Stimulated activated CD4-positive, alpha-beta T cell treated with anti-CD3 and anti-CD28 coated beads, Interleukin-1b, Interleukin-23, amount 100 ng/mL, for 48 hours (primary cell): Measurements from ENCODE around the gene UBA52.
"Not testable (repeated sequence)": the region's sequence is repeated elsewhere in the genome, so short reads cannot be mapped to it uniquely, and the experiment has no call there.

ENCODE experiments used
- DNase-seq: peaks from one replicate; pipeline ENCODE4 v3.0.0-alpha.2; 2020

Gene UBA52

DNA sequence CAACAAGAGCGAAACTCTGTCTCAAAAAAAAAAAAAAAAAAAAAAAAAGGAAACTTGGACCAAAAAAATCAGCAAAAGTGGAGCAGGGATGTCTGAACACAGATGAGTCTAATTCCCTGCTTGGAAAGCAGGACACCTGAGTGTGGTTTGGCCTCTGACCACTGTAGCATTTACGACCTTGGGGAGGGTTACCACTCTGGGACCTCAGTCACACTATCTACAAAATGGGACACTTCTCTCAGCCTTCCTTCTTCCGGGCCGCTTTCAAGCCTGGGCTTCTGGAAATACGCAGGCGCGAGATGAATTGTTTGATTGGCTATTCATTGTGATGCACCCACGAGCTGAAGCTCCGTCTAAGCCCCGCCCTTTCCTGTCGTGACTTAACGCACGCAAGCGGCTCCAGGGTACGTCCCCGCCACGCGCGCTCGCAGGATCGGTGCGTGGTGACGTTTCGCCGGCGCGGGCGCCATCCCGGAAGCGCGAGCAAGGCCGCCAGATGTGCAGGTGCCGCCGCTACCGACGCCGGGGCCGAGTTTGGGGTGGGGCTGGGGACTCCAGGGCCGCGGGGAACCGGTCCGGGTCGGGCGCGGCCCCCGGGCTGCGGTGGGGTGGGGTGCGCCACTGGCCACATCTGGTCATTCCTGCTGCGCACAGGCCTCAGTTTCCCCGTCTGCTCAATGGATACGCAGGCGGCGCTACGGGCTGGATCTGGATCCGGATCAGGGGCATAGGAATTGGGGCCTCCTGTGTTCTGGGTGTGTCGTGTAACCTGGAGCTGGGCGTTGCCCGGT is 14.1 kb upstream of the UBA52 start, which contains the start of gene KXD1:
KXD1 (plus strand) TSS at position 460 of the 791 bp plus-strand sequence. CDS start 4,187 bp downstream, outside the sequence.
- peak; percentile 99 for DNase-seq

- DNase-seq = no peak
Observed at GRCh38 chr19:18558202-18558555, 13.5 kb upstream of the UBA52 start.

- DNase-seq = no peak
Observed at GRCh38 chr19:18558604-18559003, 13.1 kb upstream of the UBA52 start.

DNA sequence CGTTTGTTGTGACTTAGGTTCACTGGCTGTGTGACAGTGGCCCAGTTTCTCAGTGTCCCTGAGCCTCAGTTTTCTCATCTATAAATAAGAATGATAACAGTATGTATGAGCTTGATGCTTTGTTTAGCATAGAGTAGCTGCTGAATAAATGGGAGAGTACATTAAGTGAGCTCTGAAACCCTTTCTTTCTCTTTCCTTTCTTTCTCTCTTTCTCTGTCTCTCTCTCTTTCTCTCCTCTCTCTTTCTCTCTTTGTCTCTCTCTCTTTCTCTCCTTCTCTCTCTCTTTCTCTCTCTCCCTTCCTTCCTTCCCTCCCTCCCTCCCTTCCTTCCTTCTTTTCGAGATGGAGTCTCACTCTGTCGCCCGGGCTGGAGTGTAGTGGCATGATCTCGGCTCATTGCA is 12.0 kb upstream of the UBA52 start:
- no peak for DNase-seq

- DNase-seq = no peak
Observed at GRCh38 chr19:18562086-18562485, 9.6 kb upstream of the UBA52 start.

DNA sequence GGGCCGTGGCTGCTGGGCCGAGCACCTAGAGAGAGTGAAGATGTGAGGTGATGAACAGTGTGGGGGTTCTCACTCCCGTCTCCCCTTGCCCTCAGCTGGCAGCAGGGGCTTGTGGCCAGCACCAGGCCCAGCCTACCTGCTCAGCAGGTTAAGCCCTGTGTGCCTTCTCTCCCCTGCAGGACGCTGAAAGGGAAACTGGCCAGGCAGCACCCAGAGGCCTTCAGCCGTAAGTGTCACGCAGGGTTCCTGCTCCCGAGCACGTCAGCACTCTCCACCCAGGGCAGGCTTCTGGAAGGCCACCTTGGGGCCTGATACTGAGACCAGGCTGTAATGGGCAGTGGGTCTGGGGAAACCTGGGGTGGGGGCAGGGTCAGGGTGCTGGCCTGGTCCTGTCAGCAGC is 4.7 kb upstream of the UBA52 start:
- DNase-seq = no peak

DNA sequence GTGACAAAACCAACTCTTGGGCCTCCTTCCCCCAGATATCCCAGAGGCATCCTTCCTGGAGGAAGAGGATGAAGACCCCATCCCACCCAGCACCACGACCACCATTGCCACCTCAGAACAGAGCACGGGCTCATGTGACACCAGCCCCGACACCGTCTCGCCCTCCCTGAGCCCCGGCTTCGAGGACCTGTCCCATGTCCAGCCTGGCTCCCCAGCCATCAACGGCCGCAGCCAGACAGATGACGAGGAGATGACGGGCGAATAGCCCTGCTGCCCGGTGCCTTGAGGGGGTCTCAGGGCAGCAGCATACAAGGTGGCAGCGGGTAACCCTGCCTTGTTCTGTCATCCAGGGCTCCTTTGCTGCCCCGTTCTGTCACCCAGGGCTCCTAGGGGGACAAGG is 3.3 kb upstream of the UBA52 start:
- DNase-seq = no peak

DNA sequence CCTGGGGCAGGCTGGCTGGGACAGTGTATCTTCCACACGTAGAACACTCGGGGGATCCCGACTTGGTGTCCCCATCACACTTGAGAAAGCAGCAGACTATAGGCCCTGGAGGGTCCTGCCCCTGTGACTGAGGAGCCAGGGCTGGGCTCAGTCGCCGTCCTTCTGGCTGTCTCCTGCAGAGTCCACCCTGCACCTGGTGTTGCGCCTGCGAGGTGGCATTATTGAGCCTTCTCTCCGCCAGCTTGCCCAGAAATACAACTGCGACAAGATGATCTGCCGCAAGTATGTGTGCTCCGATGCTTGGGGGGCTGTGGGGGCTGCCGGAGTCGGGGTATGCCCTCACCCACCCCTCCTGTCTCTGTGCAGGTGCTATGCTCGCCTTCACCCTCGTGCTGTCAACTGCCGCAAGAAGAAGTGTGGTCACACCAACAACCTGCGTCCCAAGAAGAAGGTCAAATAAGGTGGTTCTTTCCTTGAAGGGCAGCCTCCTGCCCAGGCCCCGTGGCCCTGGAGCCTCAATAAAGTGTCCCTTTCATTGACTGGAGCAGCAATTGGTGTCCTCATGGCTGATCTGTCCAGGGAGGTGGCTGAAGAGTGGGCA is 3.1 kb downstream of the UBA52 start:
- no peak for DNase-seq

DNA sequence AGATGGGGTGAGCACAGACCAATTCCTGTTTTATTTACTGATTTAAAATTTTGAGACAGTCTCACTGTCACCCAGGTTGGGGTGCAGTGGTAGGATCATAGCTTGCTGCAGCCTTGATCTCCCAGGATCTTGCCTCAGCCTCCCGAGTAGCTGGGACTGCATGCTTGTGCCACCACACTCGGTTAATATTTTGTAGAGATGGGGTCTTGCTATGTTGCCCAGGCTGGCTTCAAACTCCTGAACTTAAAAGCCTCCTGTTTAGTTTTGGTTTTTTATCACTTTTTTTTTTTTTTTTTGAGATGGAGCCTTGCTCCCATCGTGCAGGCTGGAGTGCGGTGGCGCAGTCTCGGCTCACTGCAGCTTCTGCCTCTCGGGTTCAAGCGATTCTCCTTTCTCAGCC is 4.7 kb downstream of the UBA52 start:
- no peak for DNase-seq

GRCh38 chr19:18577365-18577914 is 5.8 kb downstream of the UBA52 start:
- no peak for DNase-seq

DNA sequence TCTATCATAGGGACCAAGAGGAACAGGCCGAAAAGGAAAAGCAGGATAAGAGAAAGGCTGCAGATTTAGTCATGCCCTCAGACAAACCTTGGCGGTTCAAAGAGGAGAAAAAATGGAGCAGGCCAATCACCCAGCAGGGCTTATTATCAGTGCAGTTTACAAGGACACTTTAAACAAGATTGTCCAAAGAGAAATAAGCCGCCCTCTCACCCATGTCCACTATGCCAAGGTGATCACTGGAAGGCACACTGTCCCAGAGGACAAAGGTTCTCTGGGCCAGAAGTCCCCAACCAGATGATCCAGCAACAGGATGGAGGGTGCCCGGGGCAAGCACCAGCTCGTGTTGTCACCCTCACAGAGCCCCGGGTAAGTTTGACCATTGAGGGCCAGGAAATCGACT is 8.7 kb downstream of the UBA52 start:
- no peak for DNase-seq

DNA sequence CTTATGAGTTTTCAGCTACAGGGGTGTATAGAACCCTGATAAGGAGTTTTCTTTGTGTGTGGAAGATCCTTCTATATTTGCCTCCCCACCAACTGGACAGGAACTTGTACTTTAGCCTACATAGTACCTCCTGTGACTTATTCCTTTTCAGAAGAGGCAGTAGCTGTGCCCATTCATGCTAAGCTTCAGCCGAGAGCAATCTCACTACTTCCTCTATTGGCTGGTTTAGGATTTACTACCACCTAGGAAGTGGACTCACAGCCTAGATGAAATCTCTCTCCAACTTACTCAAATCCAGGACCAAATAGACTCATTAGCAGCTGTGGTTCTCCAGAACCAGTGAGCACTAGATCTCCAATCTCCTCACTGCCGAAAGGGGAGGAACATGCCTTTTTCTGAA is 14.6 kb downstream of the UBA52 start:
- DNase-seq = no peak

DNA sequence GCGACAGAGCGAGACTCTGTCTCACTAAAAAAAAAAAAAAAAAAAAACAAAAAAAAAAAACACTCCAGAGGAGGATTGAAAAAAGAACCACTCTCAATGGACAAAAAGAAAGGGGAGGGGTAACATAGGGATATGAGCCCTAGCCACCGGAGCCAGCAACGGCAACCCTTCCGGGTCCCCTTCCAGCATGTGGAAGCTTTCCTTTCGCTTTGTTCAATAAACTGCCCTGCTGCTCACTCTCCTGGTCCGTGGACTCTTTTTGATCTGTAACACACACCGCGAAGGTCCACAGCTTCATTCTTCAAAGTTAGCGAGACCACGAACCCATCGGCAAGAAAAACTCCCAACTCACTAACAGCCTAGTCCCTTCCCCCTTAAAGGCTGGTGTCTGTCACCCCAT is 15.9 kb downstream of the UBA52 start:
- DNase-seq = no peak

DNA sequence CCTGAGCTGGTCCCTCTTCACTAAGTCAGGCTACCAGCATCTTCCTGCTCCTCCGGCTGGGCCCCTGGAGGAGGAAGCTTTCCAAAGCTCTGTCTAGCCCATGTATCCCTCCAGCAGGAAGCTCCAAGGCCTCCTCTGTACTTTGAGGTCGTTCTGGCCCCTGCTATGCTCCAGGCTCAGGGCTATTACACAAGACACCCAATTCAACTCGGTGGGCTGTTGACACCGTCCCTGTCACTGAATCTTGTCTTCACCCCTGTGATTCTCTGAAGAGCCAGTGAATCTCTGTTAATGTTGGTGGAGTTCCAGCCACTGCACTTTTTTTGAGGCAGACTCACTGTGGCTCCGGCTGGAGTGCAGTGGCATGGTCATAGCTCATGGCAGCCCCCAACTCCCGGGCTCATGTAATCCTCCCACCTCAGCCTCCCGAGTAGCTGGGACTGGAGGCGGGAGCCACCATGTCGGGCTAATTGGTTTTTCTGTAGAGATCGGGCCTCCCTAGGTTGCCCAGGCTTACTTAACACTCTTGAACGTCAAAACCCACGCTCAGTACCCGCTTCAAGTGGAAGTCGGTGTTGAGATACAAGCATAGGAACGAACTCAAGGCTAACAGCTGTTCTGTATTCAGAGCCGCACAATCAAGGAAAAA is 16.4 kb downstream of the UBA52 start:
- no peak for DNase-seq

- peak; percentile 87 for DNase-seq
Observed at GRCh38 chr19:18588611-18589379, 17.1 kb downstream of the UBA52 start, which contains the start of gene REX1BD. Gene REX1BD, plus strand, starts transcription at chr19:18588798. Its CDS starts 4 bp downstream, at chr19:18588802.

DNA sequence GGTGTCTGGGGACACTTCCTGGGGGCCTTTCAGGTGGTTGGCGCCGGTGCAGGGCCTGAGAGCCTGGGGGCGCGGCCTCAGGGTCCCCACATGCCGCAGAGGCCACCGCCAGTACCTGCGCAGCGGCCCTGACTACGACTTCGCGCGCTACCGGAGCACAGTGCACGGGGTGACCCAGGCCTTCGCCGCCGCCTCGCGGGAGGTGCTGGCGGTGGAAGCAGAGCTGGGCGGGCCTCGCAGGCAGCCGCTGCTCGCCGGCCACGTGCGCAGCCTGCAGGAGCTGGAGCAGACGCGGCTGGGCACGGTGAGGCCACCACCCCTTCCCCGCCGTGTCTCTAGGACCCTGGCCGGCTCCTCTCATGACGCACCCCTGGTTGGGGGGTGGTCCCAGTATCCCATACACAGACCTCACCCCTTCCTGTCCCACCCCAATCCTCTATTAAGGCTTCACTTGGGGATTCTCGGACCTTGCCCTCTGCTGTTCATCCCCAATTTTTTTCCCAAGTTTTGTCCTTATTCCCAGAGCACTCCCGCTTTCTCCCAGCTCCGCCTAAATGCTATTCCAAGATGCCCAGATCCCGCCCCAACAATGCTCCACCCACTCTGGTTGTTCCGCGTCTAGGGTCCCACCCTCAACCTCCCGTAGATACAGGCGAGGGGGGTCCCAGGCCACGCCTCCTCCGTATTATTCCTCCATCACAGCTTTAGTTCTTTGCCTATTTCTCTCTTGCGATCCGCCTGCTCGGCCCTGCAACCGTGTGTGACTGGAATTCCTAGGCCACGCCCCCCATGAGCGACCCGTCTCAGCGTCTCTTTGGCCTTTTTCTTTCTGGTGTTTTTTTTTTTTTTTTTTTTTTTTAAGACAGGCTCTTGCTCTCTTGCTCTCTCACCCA is 18.0 kb downstream of the UBA52 start:
- DNase-seq = peak; percentile 77

DNA sequence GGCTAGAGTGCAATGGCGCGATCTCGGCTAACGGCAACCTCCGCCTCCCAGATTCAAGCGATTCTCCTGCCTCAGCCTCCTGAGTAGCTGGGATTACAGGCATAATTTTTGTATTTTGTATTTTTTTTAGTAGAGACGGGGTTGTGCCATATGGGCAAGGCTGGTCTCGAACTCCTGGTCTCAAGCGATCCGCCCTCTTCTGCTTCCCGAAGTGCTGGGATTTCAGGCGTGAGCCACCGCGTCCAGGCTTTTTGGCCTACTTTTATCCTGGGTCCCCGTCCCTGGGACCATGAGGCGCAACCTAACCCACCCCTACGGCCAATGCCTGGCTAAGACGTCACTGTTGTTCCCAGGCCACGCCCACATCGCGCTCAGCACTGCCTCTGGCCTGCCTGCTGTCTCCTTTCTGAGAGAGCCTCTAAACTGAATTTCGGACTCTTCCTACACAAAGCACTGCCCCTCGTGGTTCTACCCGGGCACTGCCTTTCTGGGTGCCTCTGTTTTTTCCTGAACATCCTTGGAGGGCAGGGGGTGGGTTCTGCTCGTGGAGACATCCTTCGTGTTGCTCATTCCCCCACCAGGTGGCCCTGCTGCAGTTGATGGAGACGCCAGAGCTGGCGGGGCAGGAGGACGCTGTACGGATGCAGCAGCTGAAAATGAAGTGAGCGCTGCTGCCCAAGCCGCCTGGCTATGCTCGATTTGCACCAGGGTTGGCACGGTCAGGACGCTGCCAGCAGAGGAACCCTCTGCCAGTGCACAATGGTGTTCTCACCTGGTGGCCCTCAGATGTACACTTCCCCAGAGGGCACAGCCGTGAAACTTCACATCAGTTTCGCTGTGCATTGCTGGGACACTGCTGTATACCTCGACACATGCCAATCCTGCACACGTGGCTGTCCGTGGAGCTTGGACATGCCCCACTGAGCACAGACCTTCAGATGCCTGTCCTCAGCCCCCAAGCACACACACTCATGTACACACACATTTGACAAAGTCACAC is 18.9 kb downstream of the UBA52 start:
- DNase-seq = peak; percentile 35

DNA sequence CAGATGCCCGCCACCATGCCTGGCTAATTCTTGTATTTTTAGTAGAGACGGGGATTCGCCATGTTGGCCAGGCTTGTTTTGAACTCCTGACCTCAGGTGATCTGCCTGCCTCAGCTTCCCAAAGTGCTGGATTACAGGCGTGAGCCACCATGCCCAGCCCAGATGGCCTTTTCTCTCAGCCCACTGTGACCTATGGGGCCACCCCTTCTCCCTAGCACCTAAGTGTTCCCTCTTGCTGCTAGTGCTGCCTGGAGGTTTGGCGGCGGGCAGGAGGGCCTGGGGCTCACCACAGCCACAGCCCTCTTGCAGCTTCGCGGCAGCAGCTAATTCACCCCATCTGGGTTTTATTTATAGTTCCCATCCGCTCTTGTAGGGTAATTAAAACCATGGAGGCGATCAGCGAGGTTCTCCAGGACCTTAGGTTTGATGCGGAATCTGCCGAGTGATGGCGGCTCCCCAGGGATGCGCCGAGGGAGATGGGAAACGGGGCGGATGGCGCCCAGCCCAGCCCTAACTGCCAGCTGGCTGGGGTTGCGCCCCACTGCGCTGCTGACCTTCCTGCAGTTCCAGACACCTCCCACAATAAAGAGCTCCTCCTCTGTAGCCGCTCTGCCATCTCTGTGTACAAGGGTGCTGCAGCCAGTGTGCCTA is 20.2 kb downstream of the UBA52 start:
- no peak for DNase-seq

DNA sequence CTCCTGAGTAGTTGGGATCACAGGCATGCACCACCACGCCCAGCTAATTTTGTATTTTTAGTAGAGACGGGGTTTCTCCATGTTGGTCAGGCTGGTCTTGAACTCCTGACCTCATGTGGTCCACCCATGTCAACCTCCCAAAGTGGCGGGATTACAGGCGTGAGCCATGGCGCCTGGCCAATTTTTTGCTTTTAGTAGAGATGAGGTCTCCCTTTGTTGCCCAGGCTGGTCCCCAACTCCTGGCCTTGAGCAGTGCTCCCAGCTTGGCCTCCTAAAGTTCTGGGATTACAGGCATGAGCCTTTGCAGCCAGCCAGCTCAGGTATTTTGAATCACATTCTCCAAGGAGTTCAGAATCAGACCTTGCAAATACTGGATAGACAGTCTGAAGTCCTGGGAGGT is 21.1 kb downstream of the UBA52 start:
- not testable (repeated sequence) for DNase-seq
